Mononuclear cell (primary cell): ENCODE results near the gene GSTO2. TPM values are rescaled to one million over a fixed set of nuclear protein-coding genes. Genes with fewer than 3 reads are reported as not detected.
A peak's percentile ranks its signal among the peaks of the same experiment; 100 is the strongest.

ENCODE experiments used
- H3K27me3 ChIP-seq: 2 replicates; pipeline ENCODE4 v1.6.0; 2011; ENCODE audit warnings: low read length, control low read depth; ENCODE audit not compliant: insufficient read depth
- H3K4me1 ChIP-seq: 2 replicates; pipeline ENCODE4 v1.5.1; 2011; ENCODE audit warnings: mild to moderate bottlenecking, low read length, control low read depth; ENCODE audit not compliant: insufficient read depth
- H3K4me3 ChIP-seq: 2 replicates; pipeline ENCODE4 v1.5.1; 2011; ENCODE audit warnings: mild to moderate bottlenecking, low read length, moderate library complexity
- H3K9me3 ChIP-seq: 2 replicates; pipeline ENCODE4 v1.5.1; 2011; ENCODE audit warnings: low read depth, mild to moderate bottlenecking, control low read depth, low read length
- total RNA-seq: library from RNA; depleted of rRNA; stranded (reverse); fragments of >200 nt; gene quantifications from one replicate; pipeline ENCODE4 v1.2.3, GENCODE V29; 2012

Gene GSTO2
- total RNA-seq, 1 donor: 0.84 TPM

DNA sequence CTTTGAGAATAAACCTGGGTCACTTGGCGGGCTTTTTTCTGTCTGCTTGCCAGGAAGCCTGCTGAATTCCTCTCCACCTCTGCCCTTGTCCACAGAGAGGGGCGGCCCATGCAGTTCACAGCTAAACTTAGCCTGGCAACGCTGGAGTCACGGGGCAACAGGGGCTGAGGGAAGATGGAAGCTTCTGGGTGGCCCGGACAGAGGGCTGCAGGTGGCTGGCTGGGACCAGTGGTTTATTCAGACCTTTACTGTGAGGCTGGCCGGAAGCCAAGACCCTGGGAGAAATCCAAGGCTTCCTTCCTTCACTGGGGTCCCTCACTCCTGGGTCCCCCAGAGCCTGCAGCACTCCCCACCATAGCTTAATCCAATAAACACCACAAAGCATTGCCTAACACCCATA is 52.2 kb downstream of the GSTO2 start:
- Histone ChIP-seq H3K4me1 (peaks cover 88% of the 10 kb centered on the region), H3K9me3 (no peaks in the 10 kb centered on the region), H3K4me3 (no peak overlapping the region), H3K27me3 (no peaks in the 10 kb centered on the region)

DNA sequence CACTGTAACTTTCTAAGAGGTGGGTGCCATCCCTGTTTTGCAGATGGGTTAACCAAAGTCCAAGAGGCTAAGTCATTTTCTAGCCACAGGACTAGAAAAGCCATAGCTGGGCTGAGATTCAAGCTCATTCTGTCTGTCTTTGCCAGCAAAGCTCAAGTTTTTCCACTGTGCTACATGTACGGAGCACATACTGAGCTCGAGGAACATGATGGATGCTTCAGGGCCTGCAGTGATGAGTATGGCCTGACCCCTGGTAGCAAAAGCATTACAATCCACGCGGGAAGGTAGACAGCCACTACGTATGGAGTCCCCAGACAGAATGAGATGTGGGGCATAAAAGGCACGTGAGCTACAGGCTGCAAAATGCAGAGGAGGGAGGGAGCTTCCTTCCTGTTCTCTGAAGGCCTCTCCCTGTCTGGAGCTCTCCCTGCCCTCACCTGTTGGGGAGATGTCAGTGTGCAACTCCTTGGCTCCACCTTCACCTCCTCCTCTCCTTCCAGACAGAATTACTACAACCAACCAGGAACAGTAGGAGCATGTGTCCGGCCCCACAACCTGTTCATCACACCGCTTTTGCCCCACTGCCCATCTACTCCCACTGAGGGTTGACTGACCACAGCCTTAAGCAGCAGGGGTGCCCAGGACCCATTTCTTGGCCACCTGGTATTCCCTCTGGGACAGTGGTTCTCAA is 52.9 kb downstream of the GSTO2 start:
- Histone ChIP-seq H3K4me1 (peaks cover 94% of the 10 kb centered on the region), H3K27me3 (no peaks in the 10 kb centered on the region), H3K4me3 (no peak overlapping the region), H3K9me3 (no peaks in the 10 kb centered on the region)

DNA sequence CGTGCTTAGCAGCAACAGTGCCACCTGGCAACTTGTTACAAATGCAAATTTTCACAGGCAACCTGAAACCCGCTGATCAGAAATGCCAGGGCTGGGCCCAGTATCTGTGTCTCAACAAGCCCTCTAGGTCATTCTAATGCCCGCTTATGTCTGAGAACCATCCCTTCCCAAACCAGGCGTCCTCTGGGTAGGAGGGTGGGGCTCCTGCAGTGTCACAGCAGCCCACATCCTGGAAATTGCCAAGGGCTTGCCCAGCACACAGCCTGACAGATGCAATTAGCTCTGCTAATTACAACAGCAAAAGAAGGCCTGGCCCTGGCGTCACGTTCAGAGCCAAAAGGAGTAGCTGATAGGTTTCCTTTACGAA is 53.4 kb downstream of the GSTO2 start:
- Histone ChIP-seq H3K9me3 (no peaks in the 10 kb centered on the region), H3K27me3 (no peaks in the 10 kb centered on the region), H3K4me1 (peaks cover 99% of the 10 kb centered on the region), H3K4me3 (no peak overlapping the region)

DNA sequence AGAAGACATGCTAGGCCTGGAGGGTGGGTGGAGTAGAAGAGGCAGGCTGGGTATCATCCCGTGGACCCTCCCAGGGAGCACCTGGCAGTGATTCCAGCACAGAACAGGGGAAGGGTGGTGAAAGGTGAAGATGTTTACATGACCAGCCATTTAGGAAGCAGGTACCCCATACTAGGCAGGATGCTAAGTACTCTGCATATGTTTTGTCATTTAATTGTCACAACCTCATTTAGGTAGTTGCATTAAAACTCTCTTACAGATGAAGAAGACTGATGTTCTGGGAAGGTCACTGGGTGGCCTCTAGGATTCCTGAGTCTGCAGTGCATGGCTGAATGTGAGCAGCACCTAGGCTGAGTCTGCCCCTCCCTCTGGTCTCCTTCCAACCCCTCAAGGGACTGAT is 54.1 kb downstream of the GSTO2 start:
- Histone ChIP-seq H3K9me3 (no peaks in the 10 kb centered on the region), H3K27me3 (no peaks in the 10 kb centered on the region), H3K4me1 (peaks cover 100% of the 10 kb centered on the region), H3K4me3 (no peak overlapping the region)

DNA sequence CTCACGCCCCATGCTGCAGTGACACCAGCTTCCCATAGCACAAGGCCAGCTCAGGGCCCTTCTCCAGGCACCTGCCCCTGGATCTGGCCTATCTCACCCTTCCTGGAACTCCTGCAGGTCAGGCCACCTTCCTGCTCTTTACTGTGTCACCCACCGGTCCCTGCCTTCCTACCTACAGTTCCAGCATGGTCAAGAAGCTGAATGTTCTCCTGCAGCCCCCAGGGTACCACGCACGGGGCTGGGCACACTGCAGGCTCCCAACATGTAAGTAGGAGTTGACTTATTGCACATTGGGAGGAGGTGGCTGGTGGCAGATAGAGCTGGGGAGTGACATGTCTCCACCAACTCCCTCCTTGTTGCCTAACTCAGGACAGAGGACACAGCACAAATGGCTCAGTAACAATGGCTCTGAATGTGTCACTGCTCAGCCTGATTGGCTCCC is 54.8 kb downstream of the GSTO2 start:
- H3K27me3 ChIP-seq: no peaks in the 10 kb centered on the region
- peaks cover 100% of the 10 kb centered on the region for H3K4me1 ChIP-seq
- no peak overlapping the region for H3K4me3 ChIP-seq
- no peaks in the 10 kb centered on the region for H3K9me3 ChIP-seq

DNA sequence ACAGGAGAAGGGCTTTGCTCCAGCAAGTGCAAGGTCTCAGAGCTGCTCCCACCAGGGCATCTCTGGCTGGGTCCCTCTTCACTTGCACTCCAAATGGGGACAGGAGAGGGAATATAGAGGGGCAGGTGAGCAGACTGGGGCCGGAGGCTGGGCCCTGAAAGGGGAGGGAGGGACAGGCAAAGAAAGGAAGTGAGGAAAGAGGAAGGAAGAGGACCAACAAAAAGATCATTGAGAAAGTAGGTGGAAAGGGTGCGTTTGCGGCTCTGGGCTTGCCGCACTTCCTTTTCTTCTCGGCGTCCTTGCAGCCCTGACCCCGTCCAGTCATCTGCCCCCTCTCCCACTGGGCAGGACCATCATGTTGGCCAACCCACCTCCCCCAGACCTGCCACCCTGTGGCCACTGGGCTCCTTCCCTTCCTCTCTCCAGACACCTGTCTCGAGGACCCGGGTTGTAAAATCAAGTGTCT is 55.3 kb downstream of the GSTO2 start:
- H3K4me3 ChIP-seq: no peak overlapping the region
- no peaks in the 10 kb centered on the region for H3K9me3 ChIP-seq
- H3K27me3 ChIP-seq: no peaks in the 10 kb centered on the region
- peaks cover 100% of the 10 kb centered on the region for H3K4me1 ChIP-seq

DNA sequence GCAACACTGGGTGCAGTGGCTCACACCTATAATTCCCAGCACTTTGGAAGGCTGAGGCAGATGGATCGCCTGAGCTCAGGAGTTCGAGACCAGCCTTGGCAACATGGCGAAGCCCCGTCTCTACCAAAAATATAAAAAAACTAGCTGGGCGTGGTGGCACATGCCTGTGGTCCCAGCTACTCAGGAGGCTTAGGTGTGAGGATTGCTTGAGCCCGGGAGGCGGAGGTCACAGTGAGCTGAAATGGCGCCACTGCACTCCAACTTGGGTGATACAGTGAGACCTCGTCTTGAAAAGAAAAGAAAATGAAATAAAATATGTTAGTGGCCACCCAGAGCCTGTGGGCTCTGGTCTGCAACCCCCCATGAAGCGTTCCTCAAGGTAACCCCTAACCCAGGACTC is 55.9 kb downstream of the GSTO2 start:
- Histone ChIP-seq H3K4me3 (no peak overlapping the region), H3K4me1 (peaks cover 100% of the 10 kb centered on the region), H3K9me3 (no peaks in the 10 kb centered on the region), H3K27me3 (no peaks in the 10 kb centered on the region)

DNA sequence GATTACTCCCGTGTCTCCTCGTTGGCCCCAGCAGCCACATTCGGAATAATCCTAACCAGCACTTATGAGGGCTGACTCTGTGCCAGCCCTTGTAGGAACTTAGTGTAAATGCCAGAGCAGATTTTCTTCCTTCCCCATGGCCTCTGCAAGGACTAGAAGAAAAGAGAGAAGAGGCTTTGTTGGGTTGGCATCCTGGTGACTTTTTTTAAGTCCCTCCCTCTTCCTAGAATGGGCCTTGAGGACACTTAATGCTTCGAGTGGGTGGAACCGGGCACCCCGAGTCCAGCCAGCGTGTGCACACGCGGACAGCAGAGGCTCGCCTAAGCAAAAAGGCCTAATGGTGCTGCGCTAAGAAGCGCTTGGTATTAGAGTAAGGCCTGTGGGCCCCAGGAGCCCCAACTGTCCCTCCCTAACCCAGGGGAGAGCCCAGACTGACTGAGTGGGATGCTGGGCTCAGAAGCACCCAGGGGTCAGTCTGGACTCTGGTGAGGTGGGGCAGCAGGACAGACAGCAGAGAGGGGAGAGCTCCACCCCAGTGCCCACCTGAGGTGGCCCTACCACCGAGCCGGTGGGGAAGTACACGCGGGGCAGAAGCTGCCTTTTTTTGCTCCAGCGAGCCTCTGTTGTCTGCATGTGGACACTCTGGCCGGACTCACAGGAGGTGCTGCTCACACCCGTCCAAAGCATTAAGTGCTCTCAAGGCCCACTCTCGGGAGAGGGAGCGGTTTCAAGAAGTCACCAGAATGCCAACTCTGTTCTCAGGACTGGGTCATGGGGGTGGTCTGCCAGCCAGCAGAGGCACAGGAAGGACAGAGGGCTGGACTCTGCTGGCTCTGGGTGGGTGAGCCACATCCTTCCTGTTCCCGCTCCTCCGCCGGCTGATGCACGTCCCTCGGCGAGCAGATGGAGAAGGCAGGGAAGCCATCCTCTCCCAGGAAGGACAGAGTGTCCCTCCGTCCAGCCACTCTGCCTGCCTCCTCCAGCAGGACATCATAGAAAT is 56.8 kb downstream of the GSTO2 start:
- Histone ChIP-seq H3K4me1 (peaks cover 100% of the 10 kb centered on the region), H3K27me3 (no peaks in the 10 kb centered on the region), H3K4me3 (no peak overlapping the region), H3K9me3 (no peaks in the 10 kb centered on the region)

DNA sequence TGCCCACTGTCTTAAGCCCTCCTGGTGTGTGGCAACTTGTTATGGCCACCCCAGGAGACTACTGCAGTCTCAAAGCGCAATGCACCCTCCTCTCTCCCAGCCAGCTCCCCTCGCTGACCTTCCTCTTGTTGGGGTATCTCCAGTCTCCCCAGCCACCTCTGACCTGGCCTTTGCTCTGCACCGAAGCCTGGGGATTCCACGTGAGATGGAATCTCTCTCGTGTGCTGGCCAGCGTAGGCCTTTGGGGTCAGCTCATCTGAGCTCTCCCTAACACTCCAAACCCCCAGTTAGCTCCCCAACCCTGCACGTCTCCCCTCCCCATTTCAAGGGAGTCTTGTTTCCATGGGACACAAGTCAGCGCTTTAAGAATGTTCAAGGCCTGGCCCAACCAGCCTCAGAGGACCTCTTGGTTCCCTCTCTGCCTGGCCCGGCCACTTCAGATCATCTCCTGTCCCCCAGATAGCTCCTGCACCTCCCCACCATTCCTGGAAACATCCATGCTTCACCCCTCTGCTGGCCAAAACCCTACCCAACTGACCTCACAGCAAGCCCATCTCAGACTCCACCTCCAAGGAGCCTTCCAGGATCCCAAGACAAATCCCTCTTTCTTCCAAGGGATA is 58.1 kb downstream of the GSTO2 start:
- Histone ChIP-seq H3K4me1 (peaks cover 100% of the 10 kb centered on the region), H3K4me3 (no peak overlapping the region), H3K9me3 (no peaks in the 10 kb centered on the region), H3K27me3 (no peaks in the 10 kb centered on the region)

DNA sequence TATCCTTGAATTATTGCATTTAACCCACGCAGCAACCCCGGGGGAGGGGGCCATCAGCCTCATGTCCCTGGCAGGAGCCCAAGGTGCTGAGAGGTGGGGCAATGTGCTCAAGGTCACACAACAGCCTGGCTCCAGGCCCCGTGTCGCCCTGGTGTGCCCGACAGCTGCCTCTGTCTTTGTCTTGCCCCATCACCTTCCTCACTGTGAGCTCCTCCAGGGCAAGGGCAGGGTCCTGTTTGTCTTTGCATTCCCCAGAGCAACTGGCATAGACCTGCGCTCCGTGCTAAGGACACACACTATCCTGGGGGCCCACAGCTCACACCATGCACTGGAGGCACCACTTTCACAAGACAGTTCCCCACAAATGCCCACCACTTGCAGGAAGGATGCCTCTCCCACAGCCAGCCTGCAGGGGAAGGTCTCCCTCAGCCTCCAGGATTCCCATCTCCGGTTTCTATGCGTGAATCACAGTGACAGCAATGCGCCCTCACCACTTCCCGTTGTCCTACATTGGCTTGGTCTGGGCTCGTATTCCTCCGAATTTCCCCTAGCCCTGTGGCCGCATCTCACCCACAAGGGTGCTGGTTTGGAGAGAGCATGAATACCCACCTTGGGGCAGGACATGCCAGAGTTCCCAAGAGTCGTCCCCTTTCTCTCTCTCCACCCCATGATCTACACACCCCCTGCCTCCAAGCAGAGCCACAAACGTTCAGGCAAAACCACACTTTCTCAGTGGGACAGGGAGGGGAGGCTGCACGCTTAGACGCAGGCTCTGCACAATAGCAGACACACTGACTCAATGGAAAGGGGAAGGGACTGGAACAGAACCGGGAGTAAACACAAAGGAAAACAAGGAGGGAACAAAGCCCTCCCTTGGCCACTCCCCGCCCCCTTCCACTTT is 59.0 kb downstream of the GSTO2 start:
- H3K4me1 ChIP-seq: peaks cover 100% of the 10 kb centered on the region
- H3K9me3 ChIP-seq: no peaks in the 10 kb centered on the region
- H3K27me3 ChIP-seq: no peaks in the 10 kb centered on the region
- H3K4me3 ChIP-seq: no peak overlapping the region

DNA sequence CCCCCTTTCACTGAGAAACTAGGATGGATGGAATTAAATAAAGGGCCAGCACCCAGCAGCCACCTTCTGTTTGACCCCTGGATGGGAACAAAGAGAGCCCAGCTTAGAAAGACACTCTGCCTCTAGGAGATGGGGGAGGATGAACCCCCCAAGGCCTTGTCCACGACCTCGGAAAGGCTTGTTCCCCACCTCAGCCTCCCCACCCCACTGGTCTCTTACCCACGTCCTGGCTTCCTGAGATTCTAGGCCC is 59.6 kb downstream of the GSTO2 start:
- H3K9me3 ChIP-seq: no peaks in the 10 kb centered on the region
- H3K27me3 ChIP-seq: no peaks in the 10 kb centered on the region
- H3K4me3 ChIP-seq: peak overlapping the region; percentile 5
- peaks cover 100% of the 10 kb centered on the region for H3K4me1 ChIP-seq

DNA sequence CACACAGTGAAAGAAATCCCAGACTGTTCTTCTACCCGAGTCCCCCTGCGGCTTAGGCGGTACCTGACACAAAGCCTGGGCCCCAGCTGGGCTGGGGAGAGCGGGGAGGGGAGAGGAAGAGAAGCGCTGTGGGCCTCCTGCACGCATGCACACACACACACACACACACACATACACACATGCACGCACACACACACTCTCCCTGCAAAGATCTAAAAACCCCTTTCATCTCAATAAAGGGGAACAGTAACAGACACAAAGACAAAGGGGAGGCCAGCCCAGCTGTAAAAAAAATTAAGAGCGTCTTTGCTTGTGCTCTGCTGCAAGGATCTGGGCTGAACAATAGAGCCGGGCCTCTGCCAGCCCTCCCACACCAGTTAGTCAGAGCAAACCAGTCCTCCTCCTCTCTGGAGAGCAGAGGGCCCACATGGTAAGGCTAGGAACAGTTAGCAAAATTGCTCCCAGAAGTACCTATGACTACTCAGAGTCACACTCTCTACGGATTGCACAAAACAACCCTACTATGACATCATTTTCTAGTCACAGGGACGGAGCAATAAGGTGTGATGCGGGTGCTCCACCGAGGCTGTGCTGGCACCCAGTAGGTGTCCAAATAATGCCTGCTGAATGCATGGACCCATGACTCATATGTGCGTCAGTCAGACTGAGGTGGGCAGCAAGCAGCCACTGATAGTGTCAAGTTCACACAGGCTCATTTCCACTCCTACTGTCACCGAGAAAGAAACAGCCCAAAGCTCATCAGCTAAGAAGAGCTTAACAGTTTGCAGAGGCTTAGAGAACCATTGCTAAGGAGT is 60.1 kb downstream of the GSTO2 start:
- Histone ChIP-seq H3K27me3 (no peaks in the 10 kb centered on the region), H3K9me3 (no peaks in the 10 kb centered on the region), H3K4me1 (peaks cover 100% of the 10 kb centered on the region), H3K4me3 (peak overlapping the region; percentile 5)

DNA sequence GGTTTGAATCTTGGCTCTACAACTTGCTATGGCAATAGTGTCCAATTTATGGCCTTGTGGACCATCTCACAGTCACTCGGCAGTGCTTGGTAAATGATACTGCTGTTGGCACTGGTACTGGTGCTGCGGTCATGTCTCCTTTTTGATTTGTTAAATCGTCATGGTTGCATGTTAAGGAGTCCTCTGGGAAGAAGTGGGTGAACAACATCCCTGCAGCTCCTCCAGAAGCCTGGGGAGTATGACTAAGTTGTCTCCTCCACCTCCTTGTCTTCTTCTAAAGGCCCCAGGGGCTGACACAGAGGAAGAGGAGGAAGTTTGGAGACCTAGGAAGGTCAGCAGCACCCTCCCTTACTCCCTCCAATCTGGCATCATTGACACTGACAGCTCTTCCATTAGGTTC is 60.8 kb downstream of the GSTO2 start:
- Histone ChIP-seq H3K4me1 (peaks cover 100% of the 10 kb centered on the region), H3K27me3 (no peaks in the 10 kb centered on the region), H3K9me3 (no peaks in the 10 kb centered on the region), H3K4me3 (no peak overlapping the region)
